ENCODE data around the gene HDX.
"Not testable (repeated sequence)": the region's sequence is repeated elsewhere in the genome, so short reads cannot be mapped to it uniquely, and the experiment has no call there.

The HDX gene

GRCh38 chrX:84339507-84340364 lies 162.5 kb downstream of the HDX start:
- peak; percentile 72 for DNase-seq

DNA sequence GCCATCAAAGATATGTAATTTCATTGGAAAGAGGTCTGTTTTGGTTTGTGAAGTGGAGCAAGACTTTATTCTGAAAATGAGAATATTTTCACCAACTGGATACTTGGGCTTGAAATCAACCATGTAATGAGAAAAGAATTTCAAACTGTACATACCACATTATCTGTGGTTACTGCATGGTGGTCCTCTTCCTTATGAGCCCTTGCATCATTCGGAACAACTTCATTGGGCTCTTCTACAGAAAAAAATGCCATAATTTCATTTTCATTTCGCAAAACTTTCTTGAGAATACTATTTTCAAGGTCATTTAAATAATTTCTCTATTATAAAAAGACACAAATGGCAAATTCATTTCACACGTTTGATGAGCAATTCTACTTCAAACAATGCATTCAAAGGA lies 165.6 kb downstream of the HDX start:
- no peak for DNase-seq

GRCh38 chrX:84335121-84335520 lies 167.1 kb downstream of the HDX start:
- DNase-seq: no peak

GRCh38 chrX:84322083-84322827 lies 180.0 kb downstream of the HDX start:
- DNase-seq: peak; percentile 37

GRCh38 chrX:84320614-84321013 lies 181.6 kb downstream of the HDX start:
- no peak for DNase-seq

- DNase-seq: no peak
Observed at GRCh38 chrX:84320023-84320422, 182.2 kb downstream of the HDX start.

- no peak for DNase-seq
Observed at GRCh38 chrX:84318661-84319060, 183.6 kb downstream of the HDX start.

DNA sequence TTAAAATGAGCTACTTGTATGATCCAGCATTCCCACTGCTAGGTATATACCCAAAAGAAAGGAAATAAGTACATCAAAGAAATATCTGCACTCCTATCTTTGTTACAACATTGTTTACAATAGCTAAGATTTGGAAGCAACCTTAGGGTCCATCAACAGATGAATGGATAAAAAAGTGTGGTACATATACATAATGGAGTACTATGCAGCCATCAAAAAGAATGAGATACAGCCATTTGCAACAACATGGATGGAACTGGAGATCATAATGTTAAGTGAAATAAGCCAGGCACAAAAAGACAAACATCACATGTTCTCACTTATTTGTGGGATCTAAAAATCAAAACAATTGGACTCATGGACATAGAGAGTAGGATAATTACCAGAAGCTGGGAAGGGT lies 186.3 kb downstream of the HDX start:
- DNase-seq: not testable (repeated sequence)

All from NCI-H82 (cell line).